GM23338 (cell line): ENCODE measurements around the gene LRBA. TPM values are rescaled to one million over a fixed set of nuclear protein-coding genes. Genes with fewer than 3 reads are reported as not detected.

Experiments
- ATAC-seq: fragments of 200-7000 bp; cut with Tn5 transposase; 3 replicates; pipeline ENCODE4 v1.9.1; 2020
- DNase-seq: peaks from one replicate; pipeline ENCODE4 v3.0.0-alpha.2; 2015; ENCODE audit warnings: low spot score
- H2AFZ ChIP-seq: fragments of 200-600 bp; sonication (generic); 2 replicates; pipeline ENCODE4 v1.8.0; 2016; ENCODE audit warnings: antibody characterized with exemption, mild to moderate bottlenecking, moderate library complexity
- H3F3A ChIP-seq: fragments of 200-600 bp; sonication (generic); replicated peaks from 2 replicates; pipeline ENCODE4 v1.8.0; 2017; ENCODE audit warnings: antibody characterized with exemption, mixed run types, low read depth
- H3K27ac ChIP-seq: fragments of 200-600 bp; sonication (generic); 2 replicates; pipeline ENCODE4 v1.6.1; 2016; ENCODE audit warnings: low read depth
- H3K27me3 ChIP-seq: fragments of 200-600 bp; sonication (generic); 2 replicates; pipeline ENCODE4 v1.8.0; 2016; ENCODE audit warnings: mild to moderate bottlenecking, mixed run types, moderate library complexity; ENCODE audit not compliant: insufficient read depth
- H3K36me3 ChIP-seq: fragments of 200-600 bp; sonication (generic); 2 replicates; pipeline ENCODE4 v1.8.0; 2016; ENCODE audit warnings: mild to moderate bottlenecking; ENCODE audit not compliant: insufficient read depth
- H3K4me1 ChIP-seq: fragments of 200-600 bp; sonication (generic); 2 replicates; pipeline ENCODE4 v1.8.0; 2016; ENCODE audit warnings: mild to moderate bottlenecking, moderate library complexity; ENCODE audit not compliant: insufficient read depth
- H3K4me2 ChIP-seq: fragments of 200-600 bp; sonication (generic); 2 replicates; pipeline ENCODE4 v1.7.1; 2017; ENCODE audit warnings: mixed run types
- H3K4me3 ChIP-seq: fragments of 200-600 bp; sonication (generic); 2 replicates; pipeline ENCODE4 v1.6.1; 2016; ENCODE audit warnings: mixed run types
- H3K79me2 ChIP-seq: fragments of 200-600 bp; sonication (generic); replicated peaks from 2 replicates; pipeline ENCODE4 v1.8.0; 2017; ENCODE audit warnings: mild to moderate bottlenecking; ENCODE audit not compliant: insufficient read depth
- H3K9me2 ChIP-seq: fragments of 200-600 bp; sonication (generic); 2 replicates; pipeline ENCODE4 v1.8.0; 2017; ENCODE audit not compliant: insufficient read depth
- H4K20me1 ChIP-seq: fragments of 200-600 bp; sonication (generic); replicated peaks from 2 replicates; pipeline ENCODE4 v1.8.0; 2017; ENCODE audit warnings: mild to moderate bottlenecking; ENCODE audit not compliant: insufficient read depth
- H3K27ac Mint-ChIP-seq: 2 replicates; pipeline ENCODE4 v1.8.0; 2020; ENCODE audit warnings: inconsistent platforms, mild to moderate bottlenecking, moderate library complexity, mixed read lengths
- H3K27me3 Mint-ChIP-seq: 3 replicates; pipeline ENCODE4 v1.8.0; 2022; ENCODE audit warnings: low read depth, mild to moderate bottlenecking, moderate library complexity, mixed read lengths, inconsistent platforms; ENCODE audit not compliant: insufficient read depth, poor library complexity
- H3K36me3 Mint-ChIP-seq: 3 replicates; pipeline ENCODE4 v1.8.0; 2021; ENCODE audit warnings: low read depth, mild to moderate bottlenecking, inconsistent platforms, moderate library complexity, mixed read lengths
- H3K4me1 Mint-ChIP-seq: 3 replicates; pipeline ENCODE4 v1.8.0; 2020; ENCODE audit warnings: mild to moderate bottlenecking, inconsistent platforms, mixed read lengths
- H3K4me3 Mint-ChIP-seq: 3 replicates; pipeline ENCODE4 v1.8.0; 2021; ENCODE audit warnings: moderate library complexity, mild to moderate bottlenecking, inconsistent platforms, mixed read lengths
- H3K9me3 Mint-ChIP-seq: 3 replicates; pipeline ENCODE4 v1.8.0; 2020; ENCODE audit warnings: moderate library complexity, mild to moderate bottlenecking, inconsistent platforms, mixed read lengths
- CREB1 ChIP-seq: fragments of 250-450 bp; sonication (Bioruptor Pico); IDR thresholded peaks from 2 replicates; pipeline ENCODE4 v1.5.0; 2020; ENCODE audit warnings: low read depth, mild to moderate bottlenecking, moderate library complexity
- CTCF ChIP-seq, 2 experiments: fragments of 200-600 bp in 1 of 2; sonication (generic) in 1 of 2; conservative IDR thresholded peaks; 2 replicates each; pipeline versions ENCODE4 v1.5.1 to v1.6.1; 2016 to 2017; ENCODE audit warnings: antibody characterized with exemption in 2 of 2, low read depth in 2 of 2, mild to moderate bottlenecking in 2 of 2, moderate library complexity in 1 of 2
- EZH2phosphoT487 ChIP-seq: fragments of 200-600 bp; sonication (generic); IDR thresholded peaks from one replicate; pipeline ENCODE4 v1.8.1; 2018; ENCODE audit warnings: antibody characterized with exemption; ENCODE audit not compliant: unreplicated experiment
- JUNB ChIP-seq: IDR thresholded peaks from one replicate; pipeline ENCODE4 v1.6.1; 2016; ENCODE audit warnings: antibody characterized with exemption; ENCODE audit not compliant: unreplicated experiment
- NANOG ChIP-seq: IDR thresholded peaks from 2 replicates; pipeline ENCODE4 v1.6.1; 2016; ENCODE audit warnings: antibody characterized with exemption, borderline replicate concordance
- POLR2AphosphoS5 ChIP-seq: IDR thresholded peaks from 2 replicates; pipeline ENCODE4 v1.6.1; 2016; ENCODE audit warnings: antibody characterized with exemption, low read depth
- STAT1 ChIP-seq: IDR thresholded peaks from one replicate; pipeline ENCODE4 v1.6.1; 2016; ENCODE audit warnings: antibody characterized with exemption; ENCODE audit not compliant: unreplicated experiment
- ZNF462 ChIP-seq: fragments of 250-450 bp; sonication (Bioruptor Pico); IDR thresholded peaks from 2 replicates; pipeline ENCODE4 v1.5.0; 2020; ENCODE audit warnings: mild to moderate bottlenecking, moderate library complexity
- polyA plus RNA-seq: library from polyadenylated mRNA; unstranded; fragments of >200 nt; fragmentation: Nextera tagmentation; extraction: Ambion mirVana; gene quantifications from 2 replicates; pipeline ENCODE4 v1.2.1, GENCODE V29; 2016
- total RNA-seq: library from RNA; depleted of rRNA; stranded (reverse); fragments of >200 nt; shearing (Covaris generic); gene quantifications from 2 replicates; pipeline ENCODE4 v1.2.3, GENCODE V29; 2014
- TF ChIP-seq, protein P1 (sequence below): IDR thresholded peaks from 2 replicates; pipeline ENCODE4 v1.6.1; 2016; ENCODE audit warnings: antibody characterized with exemption
- TF ChIP-seq, protein P2 (sequence below): IDR thresholded peaks from one replicate; pipeline ENCODE4 v1.6.1; 2018; ENCODE audit warnings: antibody characterized with exemption; ENCODE audit not compliant: unreplicated experiment

LRBA gene
- total and polyA plus RNA-seq, 2 experiments from 2014 or later, result 23.3 to 126 TPM

- peaks cover 19% of the 10 kb centered on the region for H3K4me1 ChIP-seq
- Mint-ChIP-seq H3K9me3 (peaks cover 2% of the 10 kb centered on the region; the same call in 2 of the 3 replicates), H3K4me1 (peaks cover 17% of the 10 kb centered on the region; the same call in 2 of the 3 replicates), H3K36me3 (no peaks in the 10 kb centered on the region), H3K27ac (no peak overlapping the region), H3K4me3 (no peak overlapping the region), H3K27me3 (peaks cover 14% of the 10 kb centered on the region)
- no peak for DNase-seq
- no peaks in the 10 kb centered on the region for H3K79me2 ChIP-seq
- TF ChIP-seq, protein P1, sequence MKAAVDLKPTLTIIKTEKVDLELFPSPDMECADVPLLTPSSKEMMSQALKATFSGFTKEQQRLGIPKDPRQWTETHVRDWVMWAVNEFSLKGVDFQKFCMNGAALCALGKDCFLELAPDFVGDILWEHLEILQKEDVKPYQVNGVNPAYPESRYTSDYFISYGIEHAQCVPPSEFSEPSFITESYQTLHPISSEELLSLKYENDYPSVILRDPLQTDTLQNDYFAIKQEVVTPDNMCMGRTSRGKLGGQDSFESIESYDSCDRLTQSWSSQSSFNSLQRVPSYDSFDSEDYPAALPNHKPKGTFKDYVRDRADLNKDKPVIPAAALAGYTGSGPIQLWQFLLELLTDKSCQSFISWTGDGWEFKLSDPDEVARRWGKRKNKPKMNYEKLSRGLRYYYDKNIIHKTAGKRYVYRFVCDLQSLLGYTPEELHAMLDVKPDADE, result no peak
- TF ChIP-seq NANOG, result no peak
- no peak for TF ChIP-seq ZNF462 (CRISPR knock-in tag)
- no peak for TF ChIP-seq CTCF (conservative IDR thresholded peaks at IDR 0.05; ENCODE audit: low read depth in 2 of 2)
- TF ChIP-seq JUNB, result no peak
- no peak for TF ChIP-seq CREB1 (CRISPR knock-in tag)
- no peak for TF ChIP-seq EZH2phosphoT487
- TF ChIP-seq, protein P2, sequence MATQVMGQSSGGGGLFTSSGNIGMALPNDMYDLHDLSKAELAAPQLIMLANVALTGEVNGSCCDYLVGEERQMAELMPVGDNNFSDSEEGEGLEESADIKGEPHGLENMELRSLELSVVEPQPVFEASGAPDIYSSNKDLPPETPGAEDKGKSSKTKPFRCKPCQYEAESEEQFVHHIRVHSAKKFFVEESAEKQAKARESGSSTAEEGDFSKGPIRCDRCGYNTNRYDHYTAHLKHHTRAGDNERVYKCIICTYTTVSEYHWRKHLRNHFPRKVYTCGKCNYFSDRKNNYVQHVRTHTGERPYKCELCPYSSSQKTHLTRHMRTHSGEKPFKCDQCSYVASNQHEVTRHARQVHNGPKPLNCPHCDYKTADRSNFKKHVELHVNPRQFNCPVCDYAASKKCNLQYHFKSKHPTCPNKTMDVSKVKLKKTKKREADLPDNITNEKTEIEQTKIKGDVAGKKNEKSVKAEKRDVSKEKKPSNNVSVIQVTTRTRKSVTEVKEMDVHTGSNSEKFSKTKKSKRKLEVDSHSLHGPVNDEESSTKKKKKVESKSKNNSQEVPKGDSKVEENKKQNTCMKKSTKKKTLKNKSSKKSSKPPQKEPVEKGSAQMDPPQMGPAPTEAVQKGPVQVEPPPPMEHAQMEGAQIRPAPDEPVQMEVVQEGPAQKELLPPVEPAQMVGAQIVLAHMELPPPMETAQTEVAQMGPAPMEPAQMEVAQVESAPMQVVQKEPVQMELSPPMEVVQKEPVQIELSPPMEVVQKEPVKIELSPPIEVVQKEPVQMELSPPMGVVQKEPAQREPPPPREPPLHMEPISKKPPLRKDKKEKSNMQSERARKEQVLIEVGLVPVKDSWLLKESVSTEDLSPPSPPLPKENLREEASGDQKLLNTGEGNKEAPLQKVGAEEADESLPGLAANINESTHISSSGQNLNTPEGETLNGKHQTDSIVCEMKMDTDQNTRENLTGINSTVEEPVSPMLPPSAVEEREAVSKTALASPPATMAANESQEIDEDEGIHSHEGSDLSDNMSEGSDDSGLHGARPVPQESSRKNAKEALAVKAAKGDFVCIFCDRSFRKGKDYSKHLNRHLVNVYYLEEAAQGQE, result no peak
- no peak for TF ChIP-seq POLR2AphosphoS5
- TF ChIP-seq STAT1, result no peak
- no peaks in the 10 kb centered on the region for H3K9me2 ChIP-seq
- no peaks in the 10 kb centered on the region for H3K27me3 ChIP-seq
- ATAC-seq, result no peak
- no peak overlapping the region for H3K4me2 ChIP-seq
- H4K20me1 ChIP-seq, result no peaks in the 10 kb centered on the region
- no peak overlapping the region for H2AFZ ChIP-seq
- H3K36me3 ChIP-seq, result no peaks in the 10 kb centered on the region
- H3K4me3 ChIP-seq, result no peak overlapping the region
- no peaks in the 10 kb centered on the region for H3F3A ChIP-seq
- H3K27ac ChIP-seq, result no peak overlapping the region
Observed at GRCh38 chr4:150247184-150247583, 767.9 kb downstream of the LRBA start.
